ENCODE results near the gene PAK5.

The PAK5 gene

GRCh38 chr20:9500121-9500520, 338.8 kb downstream of the PAK5 start:
- no peaks in the 10 kb centered on the region for H3K9me3 ChIP-seq (ENCODE audit: control insufficient read depth, low read length)
- H3K4me1 ChIP-seq (ENCODE audit: control insufficient read depth, insufficient read depth, low read length, poor library complexity, severe bottlenecking): no peaks in the 10 kb centered on the region
- 57 to 78% methylated on average over 1 of the region's 2 CpGs for WGBS, 2 experiments (ENCODE audit: insufficient coverage in 2 of 2)
- no peak overlapping the region for H3K27ac ChIP-seq (ENCODE audit: low read depth, low read length, severe bottlenecking)
- no peak overlapping the region for H3K4me3 ChIP-seq (ENCODE audit: extremely low read depth, insufficient read depth, low read length, poor library complexity, severe bottlenecking)
- no peaks in the 10 kb centered on the region for H3K36me3 ChIP-seq (ENCODE audit: control insufficient read depth, insufficient read depth, low read length)

GRCh38 chr20:9499126-9499899, 339.6 kb downstream of the PAK5 start:
- no peak overlapping the region for H3K4me3 ChIP-seq (ENCODE audit: extremely low read depth, insufficient read depth, low read length, poor library complexity, severe bottlenecking)
- WGBS, 2 experiments (ENCODE audit: insufficient coverage in 2 of 2): 89 to 90% methylated on average over 4 to 5 of the region's 5 CpGs
- no peaks in the 10 kb centered on the region for H3K4me1 ChIP-seq (ENCODE audit: control insufficient read depth, insufficient read depth, low read length, poor library complexity, severe bottlenecking)
- H3K36me3 ChIP-seq (ENCODE audit: control insufficient read depth, insufficient read depth, low read length): no peaks in the 10 kb centered on the region
- no peak overlapping the region for H3K27ac ChIP-seq (ENCODE audit: low read depth, low read length, severe bottlenecking)
- H3K9me3 ChIP-seq (ENCODE audit: control insufficient read depth, low read length): no peaks in the 10 kb centered on the region

GRCh38 chr20:9498322-9498721, 340.6 kb downstream of the PAK5 start:
- H3K4me3 ChIP-seq (ENCODE audit: extremely low read depth, insufficient read depth, low read length, poor library complexity, severe bottlenecking): no peak overlapping the region
- H3K4me1 ChIP-seq (ENCODE audit: control insufficient read depth, insufficient read depth, low read length, poor library complexity, severe bottlenecking): no peaks in the 10 kb centered on the region
- H3K27ac ChIP-seq (ENCODE audit: low read depth, low read length, severe bottlenecking): no peak overlapping the region
- 90 to 91% methylated on average over 3 of the region's 4 CpGs for WGBS, 2 experiments (ENCODE audit: insufficient coverage in 2 of 2)
- H3K36me3 ChIP-seq (ENCODE audit: control insufficient read depth, insufficient read depth, low read length): no peaks in the 10 kb centered on the region
- no peaks in the 10 kb centered on the region for H3K9me3 ChIP-seq (ENCODE audit: control insufficient read depth, low read length)

- no peak overlapping the region for H3K4me3 ChIP-seq (ENCODE audit: extremely low read depth, insufficient read depth, low read length, poor library complexity, severe bottlenecking)
- H3K4me1 ChIP-seq (ENCODE audit: control insufficient read depth, insufficient read depth, low read length, poor library complexity, severe bottlenecking): no peaks in the 10 kb centered on the region
- 89 to 95% methylated on average over 3 of the region's 3 CpGs for WGBS, 2 experiments (ENCODE audit: insufficient coverage in 2 of 2)
- no peaks in the 10 kb centered on the region for H3K36me3 ChIP-seq (ENCODE audit: control insufficient read depth, insufficient read depth, low read length)
- no peaks in the 10 kb centered on the region for H3K9me3 ChIP-seq (ENCODE audit: control insufficient read depth, low read length)
- no peak overlapping the region for H3K27ac ChIP-seq (ENCODE audit: low read depth, low read length, severe bottlenecking)
Measured at GRCh38 chr20:9496155-9496554, 342.7 kb downstream of the PAK5 start.

GRCh38 chr20:9495701-9496100, 343.2 kb downstream of the PAK5 start:
- H3K4me3 ChIP-seq (ENCODE audit: extremely low read depth, insufficient read depth, low read length, poor library complexity, severe bottlenecking): no peak overlapping the region
- H3K36me3 ChIP-seq (ENCODE audit: control insufficient read depth, insufficient read depth, low read length): no peaks in the 10 kb centered on the region
- no peaks in the 10 kb centered on the region for H3K9me3 ChIP-seq (ENCODE audit: control insufficient read depth, low read length)
- no peaks in the 10 kb centered on the region for H3K4me1 ChIP-seq (ENCODE audit: control insufficient read depth, insufficient read depth, low read length, poor library complexity, severe bottlenecking)
- WGBS, 2 experiments (ENCODE audit: insufficient coverage in 2 of 2): 80% methylated on average over 1 of the region's 2 CpGs; no CpG with 5 or more reads in 1 of the 2 experiments
- H3K27ac ChIP-seq (ENCODE audit: low read depth, low read length, severe bottlenecking): no peak overlapping the region

- Histone ChIP-seq H3K4me1 (ENCODE audit: control insufficient read depth, insufficient read depth, low read length, poor library complexity, severe bottlenecking) (no peaks in the 10 kb centered on the region), H3K9me3 (ENCODE audit: control insufficient read depth, low read length) (no peaks in the 10 kb centered on the region), H3K4me3 (ENCODE audit: extremely low read depth, insufficient read depth, low read length, poor library complexity, severe bottlenecking) (no peak overlapping the region), H3K36me3 (ENCODE audit: control insufficient read depth, insufficient read depth, low read length) (no peaks in the 10 kb centered on the region), H3K27ac (ENCODE audit: low read depth, low read length, severe bottlenecking) (no peak overlapping the region)
- 100% methylated on average over 1 of the region's 2 CpGs; no CpG with 5 or more reads in 1 of the 2 experiments for WGBS, 2 experiments (ENCODE audit: insufficient coverage in 2 of 2)
Measured at GRCh38 chr20:9493803-9494202, 345.1 kb downstream of the PAK5 start.

- H3K9me3 ChIP-seq (ENCODE audit: control insufficient read depth, low read length): no peaks in the 10 kb centered on the region
- H3K27ac ChIP-seq (ENCODE audit: low read depth, low read length, severe bottlenecking): no peak overlapping the region
- 83 to 94% methylated on average over 2 to 3 of the region's 4 CpGs for WGBS, 2 experiments (ENCODE audit: insufficient coverage in 2 of 2)
- H3K36me3 ChIP-seq (ENCODE audit: control insufficient read depth, insufficient read depth, low read length): no peaks in the 10 kb centered on the region
- no peak overlapping the region for H3K4me3 ChIP-seq (ENCODE audit: extremely low read depth, insufficient read depth, low read length, poor library complexity, severe bottlenecking)
- peaks cover 5% of the 10 kb centered on the region for H3K4me1 ChIP-seq (ENCODE audit: control insufficient read depth, insufficient read depth, low read length, poor library complexity, severe bottlenecking)
Measured at GRCh38 chr20:9492067-9492466, 346.8 kb downstream of the PAK5 start.

- H3K4me3 ChIP-seq (ENCODE audit: extremely low read depth, insufficient read depth, low read length, poor library complexity, severe bottlenecking): no peak overlapping the region
- H3K9me3 ChIP-seq (ENCODE audit: control insufficient read depth, low read length): no peaks in the 10 kb centered on the region
- H3K4me1 ChIP-seq (ENCODE audit: control insufficient read depth, insufficient read depth, low read length, poor library complexity, severe bottlenecking): peaks cover 5% of the 10 kb centered on the region
- no CpG with 5 or more reads among the region's 1 CpG for WGBS, 2 experiments (ENCODE audit: insufficient coverage in 2 of 2)
- no peak overlapping the region for H3K27ac ChIP-seq (ENCODE audit: low read depth, low read length, severe bottlenecking)
- H3K36me3 ChIP-seq (ENCODE audit: control insufficient read depth, insufficient read depth, low read length): no peaks in the 10 kb centered on the region
Measured at GRCh38 chr20:9491324-9491723, 347.6 kb downstream of the PAK5 start.

- no peak overlapping the region for H3K27ac ChIP-seq (ENCODE audit: low read depth, low read length, severe bottlenecking)
- H3K4me1 ChIP-seq (ENCODE audit: control insufficient read depth, insufficient read depth, low read length, poor library complexity, severe bottlenecking): peaks cover 5% of the 10 kb centered on the region
- no peaks in the 10 kb centered on the region for H3K36me3 ChIP-seq (ENCODE audit: control insufficient read depth, insufficient read depth, low read length)
- H3K9me3 ChIP-seq (ENCODE audit: control insufficient read depth, low read length): no peaks in the 10 kb centered on the region
- 95% methylated on average over 3 of the region's 3 CpGs; no CpG with 5 or more reads in 1 of the 2 experiments for WGBS, 2 experiments (ENCODE audit: insufficient coverage in 2 of 2)
- no peak overlapping the region for H3K4me3 ChIP-seq (ENCODE audit: extremely low read depth, insufficient read depth, low read length, poor library complexity, severe bottlenecking)
Measured at GRCh38 chr20:9490631-9491030, 348.2 kb downstream of the PAK5 start.

GRCh38 chr20:9490161-9490560, 348.7 kb downstream of the PAK5 start:
- H3K27ac ChIP-seq (ENCODE audit: low read depth, low read length, severe bottlenecking): no peak overlapping the region
- no peaks in the 10 kb centered on the region for H3K36me3 ChIP-seq (ENCODE audit: control insufficient read depth, insufficient read depth, low read length)
- H3K4me3 ChIP-seq (ENCODE audit: extremely low read depth, insufficient read depth, low read length, poor library complexity, severe bottlenecking): no peak overlapping the region
- peaks cover 5% of the 10 kb centered on the region for H3K4me1 ChIP-seq (ENCODE audit: control insufficient read depth, insufficient read depth, low read length, poor library complexity, severe bottlenecking)
- 80 to 84% methylated on average over 3 of the region's 3 CpGs for WGBS, 2 experiments (ENCODE audit: insufficient coverage in 2 of 2)
- no peaks in the 10 kb centered on the region for H3K9me3 ChIP-seq (ENCODE audit: control insufficient read depth, low read length)

- H3K36me3 ChIP-seq (ENCODE audit: control insufficient read depth, insufficient read depth, low read length): no peaks in the 10 kb centered on the region
Measured at GRCh38 chr20:9488063-9488462, 350.8 kb downstream of the PAK5 start.

More at GRCh38 chr20:9488063-9488462, 350.8 kb downstream of the PAK5 start:
- WGBS, 2 experiments (ENCODE audit: insufficient coverage in 2 of 2): 85 to 90% methylated on average over 1 to 2 of the region's 2 CpGs
- peaks cover 5% of the 10 kb centered on the region for H3K4me1 ChIP-seq (ENCODE audit: control insufficient read depth, insufficient read depth, low read length, poor library complexity, severe bottlenecking)
- no peak overlapping the region for H3K27ac ChIP-seq (ENCODE audit: low read depth, low read length, severe bottlenecking)
- H3K9me3 ChIP-seq (ENCODE audit: control insufficient read depth, low read length): no peaks in the 10 kb centered on the region
- H3K4me3 ChIP-seq (ENCODE audit: extremely low read depth, insufficient read depth, low read length, poor library complexity, severe bottlenecking): no peak overlapping the region

Data from mesodermal cell (in vitro differentiated cells).